Renal cortical epithelial cell (primary cell): Measurements from ENCODE around the gene BUB3. TPM values are rescaled to one million over a fixed set of nuclear protein-coding genes. Genes with fewer than 3 reads are reported as not detected.

Source experiments
- DNase-seq: peaks from one replicate; pipeline ENCODE4 v3.0.0-alpha.2; 2011; ENCODE audit warnings: low read depth
- total RNA-seq: library from RNA; depleted of rRNA; stranded (reverse); fragments of >200 nt; gene quantifications from 2 replicates; pipeline ENCODE4 v1.2.3, GENCODE V29; 2014

The BUB3 gene
- 113 and 166 TPM in 2 replicates for total RNA-seq

- peak; percentile 98 for DNase-seq
Observed at GRCh38 chr10:123154092-123154710, at the start of gene BUB3. Gene BUB3, plus strand, starts transcription at chr10:123154402. Its CDS starts 516 bp downstream, at chr10:123154918.

GRCh38 chr10:123109466-123109865 is 44.7 kb upstream of the BUB3 start:
- no peak for DNase-seq

- no peak for DNase-seq
Observed at GRCh38 chr10:123117644-123118417, 36.4 kb upstream of the BUB3 start.

- no peak for DNase-seq
Observed at GRCh38 chr10:123119081-123119480, 35.1 kb upstream of the BUB3 start.

GRCh38 chr10:123126246-123126645 is 28.0 kb upstream of the BUB3 start:
- no peak for DNase-seq

GRCh38 chr10:123129618-123130271 is 24.5 kb upstream of the BUB3 start:
- DNase-seq: no peak

GRCh38 chr10:123132576-123133477 is 21.4 kb upstream of the BUB3 start:
- peak; percentile 61 for DNase-seq

GRCh38 chr10:123133541-123134342 is 20.5 kb upstream of the BUB3 start:
- DNase-seq: no peak

GRCh38 chr10:123134343-123134914 is 19.8 kb upstream of the BUB3 start:
- no peak for DNase-seq

GRCh38 chr10:123134915-123135414 is 19.2 kb upstream of the BUB3 start:
- DNase-seq: no peak

GRCh38 chr10:123135415-123136141 is 18.6 kb upstream of the BUB3 start, which contains the start of gene HMX3:
Gene HMX3, plus strand, starts transcription at chr10:123135970. Its CDS starts 81 bp downstream, at chr10:123136051.
- no peak for DNase-seq

GRCh38 chr10:123136221-123136805 is 17.9 kb upstream of the BUB3 start:
- DNase-seq: no peak

GRCh38 chr10:123136806-123137642 is 17.2 kb upstream of the BUB3 start:
- no peak for DNase-seq

GRCh38 chr10:123139165-123139520 is 15.1 kb upstream of the BUB3 start:
- DNase-seq: no peak

- DNase-seq: no peak
Observed at GRCh38 chr10:123139521-123140163, 14.6 kb upstream of the BUB3 start.

GRCh38 chr10:123140164-123140982 is 13.8 kb upstream of the BUB3 start:
- DNase-seq: no peak

- DNase-seq: no peak
Observed at GRCh38 chr10:123140983-123141390, 13.2 kb upstream of the BUB3 start.
